Tibial artery (tissue), 4 donors: ENCODE data around the gene FGF14.

ENCODE experiments used
- DNase-seq, 2 donors: peaks; one replicate each; pipeline ENCODE4 v3.0.0-alpha.2; 2019
- H3K27ac ChIP-seq, 2 donors: fragments of 200-600 bp; sonication (generic) in 1 of 2; 1 replicate in 1 of 2; 2 replicates in 1 of 2; pipeline ENCODE4 v1.5.1; 2018 to 2019; ENCODE audit warnings: mild to moderate bottlenecking in 1 of 2
- H3K27me3 ChIP-seq, 2 donors: fragments of 200-600 bp; sonication (generic) in 1 of 2; one replicate each; pipeline versions ENCODE4 v1.5.1 to v1.6.0; 2016 to 2019
- H3K36me3 ChIP-seq, 3 donors: fragments of 200-600 bp; sonication (generic) in 2 of 3; one replicate each; pipeline ENCODE4 v1.5.1; 2016 to 2019; ENCODE audit warnings: mild to moderate bottlenecking in 2 of 3
- H3K4me1 ChIP-seq, 4 donors: fragments of 200-600 bp; sonication (generic) in 2 of 4; 1 replicate in 3 of 4; 2 replicates in 1 of 4; pipeline ENCODE4 v1.5.1; 2016 to 2019
- H3K4me3 ChIP-seq, 2 donors: fragments of 200-600 bp; sonication (generic) in 1 of 2; 1 replicate in 1 of 2; 2 replicates in 1 of 2; pipeline ENCODE4 v1.5.1; 2018 to 2019; ENCODE audit warnings: mild to moderate bottlenecking in 2 of 2
- H3K9me3 ChIP-seq, 3 donors: fragments of 200-600 bp; sonication (generic) in 1 of 3; one replicate each; pipeline ENCODE4 v1.5.1; 2016 to 2019
- CTCF ChIP-seq, 2 experiments: fragments of 200-600 bp in 1 of 2; fragments of 450-650 bp in 1 of 2; IDR thresholded peaks; one replicate each; pipeline ENCODE4 v1.5.1; 2017 to 2019; ENCODE audit warnings: antibody characterized with exemption in 2 of 2, mild to moderate bottlenecking in 1 of 2, moderate library complexity in 1 of 2
- intact Hi-C: fragments of 100-400 bp; cut with DNase I; formaldehyde crosslinking; loops from one replicate; pipeline ENCODE4 v1.15.0; 2023; ENCODE audit warnings: low total_unique reads

The FGF14 gene

GRCh38 chr13:102328909-102329308 is 72.9 kb downstream of the FGF14 start:
- H3K27me3 ChIP-seq: no peaks in the 10 kb centered on the region
- no peaks in the 10 kb centered on the region for H3K9me3 ChIP-seq
- H3K4me3 ChIP-seq: no peak overlapping the region
- H3K4me1 ChIP-seq: no peaks in the 10 kb centered on the region
- intact Hi-C loops: no loop called here
- no peak for TF ChIP-seq CTCF (IDR thresholded peaks at IDR 0.05)
- no peak overlapping the region for H3K27ac ChIP-seq
- H3K36me3 ChIP-seq: no peaks in the 10 kb centered on the region
- DNase-seq: no peak

GRCh38 chr13:102327119-102327617 is 74.7 kb downstream of the FGF14 start:
- no peaks in the 10 kb centered on the region for H3K4me1 ChIP-seq

GRCh38 chr13:102326381-102327118 is 75.3 kb downstream of the FGF14 start:
- DNase-seq: no peak
- no peaks in the 10 kb centered on the region for H3K36me3 ChIP-seq
- no peaks in the 10 kb centered on the region for H3K27me3 ChIP-seq
- H3K27ac ChIP-seq: no peak overlapping the region
- no peaks in the 10 kb centered on the region for H3K4me1 ChIP-seq
- no peak overlapping the region for H3K4me3 ChIP-seq
- intact Hi-C loops: no loop called here
- no peaks in the 10 kb centered on the region for H3K9me3 ChIP-seq
- no peak for TF ChIP-seq CTCF (IDR thresholded peaks at IDR 0.05)

More at GRCh38 chr13:102327119-102327617, 74.7 kb downstream of the FGF14 start:
- H3K9me3 ChIP-seq: no peaks in the 10 kb centered on the region
- no peak overlapping the region for H3K4me3 ChIP-seq
- TF ChIP-seq CTCF (IDR thresholded peaks at IDR 0.05): no peak
- H3K27me3 ChIP-seq: no peaks in the 10 kb centered on the region
- no peaks in the 10 kb centered on the region for H3K36me3 ChIP-seq
- intact Hi-C loops: no loop called here
- H3K27ac ChIP-seq: no peak overlapping the region
- no peak for DNase-seq

- intact Hi-C loops: no loop called here
- Histone ChIP-seq H3K27ac (no peak overlapping the region), H3K4me1 (no peaks in the 10 kb centered on the region), H3K9me3 (no peaks in the 10 kb centered on the region), H3K27me3 (no peaks in the 10 kb centered on the region), H3K4me3 (no peak overlapping the region), H3K36me3 (no peaks in the 10 kb centered on the region)
- DNase-seq: no peak
- no peak for TF ChIP-seq CTCF (IDR thresholded peaks at IDR 0.05)
These were observed 76.5 kb downstream of the FGF14 start for GRCh38 chr13:102325321-102325720.

- no peak for TF ChIP-seq CTCF (IDR thresholded peaks at IDR 0.05)
- no peak for DNase-seq
- peaks cover 0 to under 1% (median 0%) of the 10 kb centered on the region in 4 donors for H3K4me1 ChIP-seq
- H3K27me3 ChIP-seq: no peaks in the 10 kb centered on the region
- intact Hi-C loops: no loop called here
- H3K9me3 ChIP-seq: no peaks in the 10 kb centered on the region
- no peaks in the 10 kb centered on the region for H3K36me3 ChIP-seq
- H3K4me3 ChIP-seq: no peak overlapping the region
- no peak overlapping the region for H3K27ac ChIP-seq
These were observed 78.3 kb downstream of the FGF14 start for GRCh38 chr13:102323505-102323904.
